ENCODE data around the gene TSKS. TPM values are rescaled to one million over a fixed set of nuclear protein-coding genes. Genes with fewer than 3 reads are reported as not detected.

The TSKS gene
- total RNA-seq, 1 donor from 2014 or later = not detected

GRCh38 chr19:49788857-49789256 is 25.8 kb upstream of the TSKS start:
- Histone ChIP-seq H3K79me2 (ENCODE audit: insufficient read depth, low read length) (peaks cover 36% of the 10 kb centered on the region), H3K4me2 (ENCODE audit: low read length) (no peak overlapping the region), H3K9ac (ENCODE audit: low read length) (no peak overlapping the region), H3K4me1 (ENCODE audit: insufficient read depth, low read length) (peaks cover 12% of the 10 kb centered on the region), H3K9me3 (ENCODE audit: insufficient read depth, low read depth, low read length) (no peaks in the 10 kb centered on the region), H3K4me3 (ENCODE audit: insufficient read depth, low read depth, low read length) (no peak overlapping the region), H3K27me3 (ENCODE audit: insufficient read depth, low read length) (no peaks in the 10 kb centered on the region), H3K27ac (ENCODE audit: low read depth, low read length) (no peak overlapping the region), H2AFZ (ENCODE audit: low read depth, low read length) (no peak overlapping the region), H4K20me1 (ENCODE audit: insufficient read depth, low read length) (peaks cover 52% of the 10 kb centered on the region), H3K36me3 (ENCODE audit: insufficient read depth, low read length) (peaks cover 12% of the 10 kb centered on the region)
- no peaks in the 10 kb centered on the region for H3K27me3 Mint-ChIP-seq (ENCODE audit: low read depth, unreplicated experiment)
- no peak for FAIRE-seq
- H3K4me1 Mint-ChIP-seq (ENCODE audit: low read depth, unreplicated experiment) = peaks cover 7% of the 10 kb centered on the region
- H3K27ac Mint-ChIP-seq (ENCODE audit: unreplicated experiment) = peak overlapping the region; percentile 47
- no peaks in the 10 kb centered on the region for H3K9me3 Mint-ChIP-seq (ENCODE audit: unreplicated experiment)
- H3K36me3 Mint-ChIP-seq (ENCODE audit: low read depth, unreplicated experiment) = peaks cover 27% of the 10 kb centered on the region
- TF ChIP-seq CTCF (IDR thresholded peaks at IDR 0.05; ENCODE audit: insufficient read depth, low read depth, low read length) (no peak), EZH2 (IDR thresholded peaks at IDR 0.05; ENCODE audit: insufficient read depth, low read length) (no peak)
- DNase-seq (ENCODE audit: low read depth) = no peak
- H3K4me3 Mint-ChIP-seq (ENCODE audit: unreplicated experiment) = no peak overlapping the region

- no peak overlapping the region for H3K27ac ChIP-seq (ENCODE audit: low read depth, low read length)
- Mint-ChIP-seq H3K4me3 (ENCODE audit: unreplicated experiment) (no peak overlapping the region), H3K36me3 (ENCODE audit: low read depth, unreplicated experiment) (peaks cover 32% of the 10 kb centered on the region)
These were observed 24.6 kb upstream of the TSKS start for GRCh38 chr19:49787746-49788145.

More at GRCh38 chr19:49787746-49788145, 24.6 kb upstream of the TSKS start:
- Histone ChIP-seq H3K27me3 (ENCODE audit: insufficient read depth, low read length) (no peaks in the 10 kb centered on the region), H3K9me3 (ENCODE audit: insufficient read depth, low read depth, low read length) (no peaks in the 10 kb centered on the region), H3K4me1 (ENCODE audit: insufficient read depth, low read length) (peaks cover 8% of the 10 kb centered on the region), H2AFZ (ENCODE audit: low read depth, low read length) (no peak overlapping the region), H3K4me2 (ENCODE audit: low read length) (no peak overlapping the region), H4K20me1 (ENCODE audit: insufficient read depth, low read length) (peaks cover 52% of the 10 kb centered on the region), H3K79me2 (ENCODE audit: insufficient read depth, low read length) (peaks cover 36% of the 10 kb centered on the region), H3K4me3 (ENCODE audit: insufficient read depth, low read depth, low read length) (no peak overlapping the region), H3K9ac (ENCODE audit: low read length) (no peak overlapping the region), H3K36me3 (ENCODE audit: insufficient read depth, low read length) (peaks cover 15% of the 10 kb centered on the region)
- Mint-ChIP-seq H3K27ac (ENCODE audit: unreplicated experiment) (no peak overlapping the region), H3K4me1 (ENCODE audit: low read depth, unreplicated experiment) (peaks cover 7% of the 10 kb centered on the region), H3K27me3 (ENCODE audit: low read depth, unreplicated experiment) (no peaks in the 10 kb centered on the region), H3K9me3 (ENCODE audit: unreplicated experiment) (no peaks in the 10 kb centered on the region)
- TF ChIP-seq EZH2 (IDR thresholded peaks at IDR 0.05; ENCODE audit: insufficient read depth, low read length) (no peak), CTCF (IDR thresholded peaks at IDR 0.05; ENCODE audit: insufficient read depth, low read depth, low read length) (no peak)
- DNase-seq (ENCODE audit: low read depth) (no peak), FAIRE-seq (no peak)

All from astrocyte (in vitro differentiated cells and primary cell).